ENCODE data around the gene DTX4.

- no peak for TF ChIP-seq CTCF (IDR thresholded peaks at IDR 0.05; ENCODE audit: poor library complexity)
- no peak for TF ChIP-seq EZH2phosphoT487 (IDR thresholded peaks at IDR 0.05; ENCODE audit: low read depth, severe bottlenecking, unreplicated experiment)
Observed at GRCh38 chr11:59183771-59184170, 11.8 kb downstream of the DTX4 start.
